ENCODE data around the gene ANAPC15.
A peak's percentile ranks its signal among the peaks of the same experiment; 100 is the strongest.

DNA sequence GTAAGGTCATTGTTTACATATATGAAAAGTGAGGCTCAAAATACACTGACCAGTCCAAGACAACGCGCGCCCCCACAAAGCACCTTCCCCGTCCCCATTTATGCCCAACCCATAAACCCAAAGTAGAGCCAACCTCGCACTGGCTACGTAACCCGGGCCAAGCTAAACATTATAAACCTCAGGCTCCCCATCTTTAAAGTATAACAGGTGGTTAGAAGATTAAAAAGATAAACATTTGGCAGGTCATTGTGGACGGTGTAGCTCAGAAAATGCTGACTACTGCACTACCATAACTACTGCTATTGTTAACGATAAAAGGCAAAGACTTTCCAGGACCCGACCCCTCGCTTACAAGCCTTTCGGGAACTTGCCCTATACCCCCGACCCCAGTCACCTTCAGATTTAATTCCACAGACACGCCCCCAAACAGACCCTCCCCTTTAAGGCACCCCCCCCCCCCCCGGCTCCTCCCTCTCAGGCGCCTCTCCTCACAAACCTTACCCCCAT is 32.6 kb downstream of the ANAPC15 start:
- no peak for TF ChIP-seq REST (IDR thresholded peaks at IDR 0.05; ENCODE audit: insufficient read depth in 1 of 2, low read depth in 2 of 2, low read length in 2 of 2)
- TF ChIP-seq SIN3A (IDR thresholded peaks at IDR 0.05; ENCODE audit: borderline replicate concordance, insufficient read depth, low read length): peak; percentile 62; the same call in 1 of the 2 replicates
- no peak for TF ChIP-seq POLR2AphosphoS5 (IDR thresholded peaks at IDR 0.05; ENCODE audit: low read depth, low read length)
- TF ChIP-seq TAF1 (IDR thresholded peaks at IDR 0.05; ENCODE audit: borderline replicate concordance, insufficient read depth, low read length): no peak
